Gastrocnemius medialis (tissue), 4 donors: Measurements from ENCODE around the gene DCAF6. TPM values are rescaled to one million over a fixed set of nuclear protein-coding genes. Genes with fewer than 3 reads are reported as not detected.
"Not testable (repeated sequence)": the region's sequence is repeated elsewhere in the genome, so short reads cannot be mapped to it uniquely, and the experiment has no call there.

ENCODE experiments used
- ATAC-seq, 2 donors: fragments of 150-250 bp; one replicate each; pipeline ENCODE4 v1.9.1; 2016
- DNase-seq, 2 donors: peaks; one replicate each; pipeline ENCODE4 v3.0.0-alpha.2; 2019
- H3K27ac ChIP-seq, 4 donors: fragments of 200-600 bp; sonication (generic); 1 replicate in 1 of 4; 2 replicates in 3 of 4; pipeline ENCODE4 v1.5.1; 2016 to 2018; ENCODE audit warnings: mild to moderate bottlenecking in 2 of 4, moderate library complexity in 1 of 4
- H3K27me3 ChIP-seq, 3 donors: fragments of 200-600 bp; sonication (generic) in 2 of 3; 1 replicate in 1 of 3; 2 replicates in 2 of 3; pipeline versions ENCODE4 v1.5.1 to v1.6.0; 2016 to 2019; ENCODE audit warnings: mild to moderate bottlenecking in 1 of 3, moderate library complexity in 1 of 3
- H3K36me3 ChIP-seq, 2 donors: fragments of 200-600 bp; sonication (generic) in 1 of 2; one replicate each; pipeline ENCODE4 v1.5.1; 2017 to 2018
- H3K4me1 ChIP-seq, 2 donors: fragments of 200-600 bp; sonication (generic) in 1 of 2; one replicate each; pipeline ENCODE4 v1.5.1; 2016 to 2017; ENCODE audit warnings: mild to moderate bottlenecking in 2 of 2
- H3K4me3 ChIP-seq, 4 donors: fragments of 200-600 bp; sonication (generic) in 3 of 4; 1 replicate in 1 of 4; 2 replicates in 3 of 4; pipeline ENCODE4 v1.5.1; 2016 to 2019; ENCODE audit warnings: mild to moderate bottlenecking in 2 of 4
- H3K9me3 ChIP-seq, 3 donors: fragments of 200-600 bp; sonication (generic) in 2 of 3; 1 replicate in 1 of 3; 2 replicates in 2 of 3; pipeline ENCODE4 v1.5.1; 2016 to 2019
- POLR2A ChIP-seq, 2 donors: fragments of 450-650 bp; IDR thresholded peaks; one replicate each; pipeline ENCODE4 v1.6.1; 2017; ENCODE audit warnings: antibody characterized with exemption in 2 of 2, mild to moderate bottlenecking in 2 of 2, moderate library complexity in 2 of 2
- in situ Hi-C, 4 donors: fragments of 200-750 bp; cut with MboI; loops; one replicate each; pipeline versions ENCODE4 v1.15.0 to v1.8.0; 2017; ENCODE audit warnings: low sequenced_read_pairs in 4 of 4
- intact Hi-C: fragments of 100-400 bp; cut with DNase I; formaldehyde crosslinking; loops from one replicate; pipeline ENCODE4 v1.15.1; 2023; ENCODE audit warnings: low total_unique reads
- total RNA-seq, 4 donors: library from RNA; depleted of rRNA; stranded (reverse); fragments of >200 nt; gene quantifications; one replicate each; pipeline versions ENCODE4 v1.1.0 to v1.2.3, GENCODE V29; 2016
- TF ChIP-seq, protein P1 (sequence below), 5 experiments: fragments of 450-650 bp in 3 of 5; fragments of 200-600 bp in 2 of 5; sonication (generic) in 2 of 5; IDR thresholded peaks in 4 of 5; conservative IDR thresholded peaks in 1 of 5; 1 replicate in 4 of 5; 2 replicates in 1 of 5; pipeline ENCODE4 v1.5.1; 2016 to 2019; ENCODE audit warnings: antibody characterized with exemption in 5 of 5, mild to moderate bottlenecking in 3 of 5, moderate library complexity in 3 of 5

DCAF6 gene
- total RNA-seq, 4 donors from 2014 or later = 365 to 466 (median 389) TPM

DNA sequence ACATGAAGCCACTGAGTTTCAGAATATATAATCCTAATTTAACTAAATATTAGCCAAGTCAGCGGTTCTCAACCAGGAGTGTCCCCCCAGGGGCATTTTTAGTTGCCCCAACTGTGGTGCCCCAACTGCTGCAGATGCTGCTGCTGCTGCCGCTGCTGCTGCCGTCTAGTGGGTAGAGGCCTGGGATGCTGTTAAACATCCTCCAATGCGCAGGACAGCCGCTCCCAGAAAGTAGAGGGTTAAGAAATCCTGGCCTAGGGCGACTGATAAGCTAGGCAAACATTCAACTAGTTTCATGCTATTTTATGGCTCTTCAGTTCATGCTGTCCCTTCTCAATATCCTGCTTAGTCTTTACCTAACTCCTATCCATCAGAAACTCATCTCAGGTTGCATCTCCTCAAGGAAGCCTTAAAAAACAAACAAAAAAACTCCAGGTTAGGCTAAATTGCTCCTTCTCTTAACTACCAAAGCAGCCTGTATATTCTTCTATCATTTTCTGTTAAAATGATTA, 9.9 kb upstream of the DCAF6 start:
- ATAC-seq = no peak

DNA sequence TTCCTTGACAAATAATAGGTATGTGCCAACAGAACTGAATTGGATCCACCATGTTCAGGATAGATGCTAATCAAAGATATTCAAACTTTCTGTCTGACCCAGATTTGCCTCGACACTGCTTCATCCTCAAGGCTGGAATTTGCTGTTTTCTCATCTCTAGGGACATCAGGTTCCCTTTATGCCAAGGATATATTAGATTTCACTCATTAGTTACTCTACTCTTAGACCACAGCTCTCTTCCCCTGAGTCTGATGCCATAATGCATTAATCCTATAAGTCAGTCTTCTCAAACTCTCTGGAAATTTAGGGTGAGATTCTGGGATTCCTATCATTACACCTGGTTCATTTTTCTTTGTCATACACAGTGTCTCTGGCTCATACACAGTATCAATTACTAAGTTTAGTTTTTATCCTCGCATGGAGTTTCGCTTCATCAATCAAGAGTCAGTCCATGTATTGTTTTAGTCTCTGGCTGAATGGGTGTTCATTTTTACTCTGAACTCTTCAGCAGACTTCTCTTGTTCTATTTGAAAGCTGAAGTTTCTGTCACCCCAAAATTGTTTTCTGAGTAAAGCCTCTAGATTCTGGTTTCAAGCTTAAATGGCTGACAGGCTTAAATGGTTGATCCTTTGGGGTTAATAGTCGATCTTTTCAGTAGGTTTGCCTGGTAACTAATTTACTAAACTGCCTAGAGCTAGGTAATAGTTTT, 9.3 kb upstream of the DCAF6 start:
- in situ Hi-C loops = loop anchor here in 2 of 4 donors (25.0 kb wide), 3 partner anchors 215 to 1560 kb away; partner anchors contain the start of genes ATP1B1 (in 1 of the 2), MPZL1 (in 1 of the 2) and SLC19A2 (in 1 of the 2)
- DNase-seq = no peak
- no peaks in the 10 kb centered on the region for H3K9me3 ChIP-seq
- no peak overlapping the region for H3K4me3 ChIP-seq
- no peaks in the 10 kb centered on the region for H3K36me3 ChIP-seq
- peak overlapping the region; percentile 49 to 79 (median 62) for H3K27ac ChIP-seq
- peak; percentile 14 to 70 for ATAC-seq
- TF ChIP-seq, protein P1, sequence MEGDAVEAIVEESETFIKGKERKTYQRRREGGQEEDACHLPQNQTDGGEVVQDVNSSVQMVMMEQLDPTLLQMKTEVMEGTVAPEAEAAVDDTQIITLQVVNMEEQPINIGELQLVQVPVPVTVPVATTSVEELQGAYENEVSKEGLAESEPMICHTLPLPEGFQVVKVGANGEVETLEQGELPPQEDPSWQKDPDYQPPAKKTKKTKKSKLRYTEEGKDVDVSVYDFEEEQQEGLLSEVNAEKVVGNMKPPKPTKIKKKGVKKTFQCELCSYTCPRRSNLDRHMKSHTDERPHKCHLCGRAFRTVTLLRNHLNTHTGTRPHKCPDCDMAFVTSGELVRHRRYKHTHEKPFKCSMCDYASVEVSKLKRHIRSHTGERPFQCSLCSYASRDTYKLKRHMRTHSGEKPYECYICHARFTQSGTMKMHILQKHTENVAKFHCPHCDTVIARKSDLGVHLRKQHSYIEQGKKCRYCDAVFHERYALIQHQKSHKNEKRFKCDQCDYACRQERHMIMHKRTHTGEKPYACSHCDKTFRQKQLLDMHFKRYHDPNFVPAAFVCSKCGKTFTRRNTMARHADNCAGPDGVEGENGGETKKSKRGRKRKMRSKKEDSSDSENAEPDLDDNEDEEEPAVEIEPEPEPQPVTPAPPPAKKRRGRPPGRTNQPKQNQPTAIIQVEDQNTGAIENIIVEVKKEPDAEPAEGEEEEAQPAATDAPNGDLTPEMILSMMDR (IDR thresholded peaks at IDR 0.05 in 4 of 5, conservative IDR thresholded peaks at IDR 0.05 in 1 of 5) = no peak
- TF ChIP-seq POLR2A (IDR thresholded peaks at IDR 0.05) = no peak
- no peaks in the 10 kb centered on the region for H3K27me3 ChIP-seq
- intact Hi-C loops = no loop called here
- H3K4me1 ChIP-seq = peaks cover 50 to 76% of the 10 kb centered on the region in 2 donors

More for the DNA sequence above, 9.9 kb upstream of the DCAF6 start:
- TF ChIP-seq POLR2A (IDR thresholded peaks at IDR 0.05) = no peak
- TF ChIP-seq, protein P1 (IDR thresholded peaks at IDR 0.05 in 4 of 5, conservative IDR thresholded peaks at IDR 0.05 in 1 of 5) = no peak
- DNase-seq = no peak
- H3K9me3 ChIP-seq = no peaks in the 10 kb centered on the region
- no peak overlapping the region for H3K4me3 ChIP-seq
- H3K27ac ChIP-seq = peak overlapping the region; percentile 49 to 79 (median 62)
- intact Hi-C loops (no loop called here), in situ Hi-C loops (loop anchor here in 2 of 4 donors (25.0 kb wide), 3 partner anchors 214 to 1561 kb away; partner anchors contain the start of genes ATP1B1 (in 1 of the 2), MPZL1 (in 1 of the 2) and SLC19A2 (in 1 of the 2))
- peaks cover 50 to 78% of the 10 kb centered on the region in 2 donors for H3K4me1 ChIP-seq
- H3K27me3 ChIP-seq = no peaks in the 10 kb centered on the region
- no peaks in the 10 kb centered on the region for H3K36me3 ChIP-seq

DNA sequence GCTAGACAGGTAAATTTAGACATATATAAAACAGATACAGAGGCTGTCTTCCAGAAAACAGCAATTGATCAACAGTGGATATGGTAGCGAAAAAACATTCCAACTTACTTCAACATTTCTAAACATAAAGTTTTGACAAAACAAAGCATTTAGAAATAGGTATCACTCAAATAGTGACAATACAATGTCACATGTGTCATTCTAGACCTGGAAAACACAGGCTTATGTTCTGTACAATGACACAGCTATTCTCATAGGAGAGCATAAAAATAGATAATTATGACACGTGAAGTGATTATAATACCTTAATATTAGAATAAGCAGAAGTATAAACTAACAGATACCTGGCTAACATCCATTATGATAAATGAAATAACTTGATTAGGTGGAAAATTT, 8.0 kb upstream of the DCAF6 start:
- Histone ChIP-seq H3K27me3 (no peaks in the 10 kb centered on the region), H3K4me3 (no peak overlapping the region), H3K9me3 (no peaks in the 10 kb centered on the region), H3K36me3 (no peaks in the 10 kb centered on the region), H3K4me1 (peaks cover 56 to 74% of the 10 kb centered on the region in 2 donors), H3K27ac (peak overlapping the region; percentile 49 to 79 (median 62))
- in situ Hi-C loops = loop anchor here in 2 of 4 donors (25.0 kb wide), 3 partner anchors 216 to 1559 kb away; partner anchors contain the start of genes ATP1B1 (in 1 of the 2), MPZL1 (in 1 of the 2) and SLC19A2 (in 1 of the 2)
- intact Hi-C loops = no loop called here
- no peak for TF ChIP-seq POLR2A (IDR thresholded peaks at IDR 0.05)
- TF ChIP-seq, protein P1 (IDR thresholded peaks at IDR 0.05 in 4 of 5, conservative IDR thresholded peaks at IDR 0.05 in 1 of 5) = no peak
- DNase-seq (no peak), ATAC-seq (peak; percentile 65 to 73)

DNA sequence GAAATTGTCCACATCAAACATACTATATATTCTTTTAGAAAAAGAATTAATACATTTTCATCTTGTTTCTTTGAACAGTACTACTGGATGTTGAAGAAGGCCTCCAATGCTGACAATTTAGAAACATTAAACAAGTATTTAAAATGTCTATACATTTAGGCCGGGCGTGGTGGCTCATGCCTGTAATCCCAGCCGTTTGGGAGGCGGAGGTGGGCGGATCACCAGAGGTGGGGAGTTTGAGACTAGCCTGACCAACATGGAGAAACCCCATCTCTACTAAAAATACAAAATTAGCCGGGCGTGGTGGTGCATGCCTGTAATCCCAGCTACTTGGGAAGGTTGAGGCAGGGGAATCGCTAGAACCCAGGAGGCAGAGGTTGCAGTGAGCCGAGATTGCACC, 7.6 kb upstream of the DCAF6 start:
- DNase-seq, intact Hi-C loops, H3K9me3 ChIP-seq, ATAC-seq, H3K27me3 ChIP-seq, H3K4me3 ChIP-seq, H3K36me3 ChIP-seq: not testable (repeated sequence)
- H3K4me1 ChIP-seq = peaks cover 55 to 74% of the 10 kb centered on the region in 2 donors
- in situ Hi-C loops = loop anchor here in 2 of 4 donors (25.0 kb wide), 3 partner anchors 217 to 1558 kb away; partner anchors contain the start of genes ATP1B1 (in 1 of the 2), MPZL1 (in 1 of the 2) and SLC19A2 (in 1 of the 2)
- peak overlapping the region; percentile 49 to 79 (median 62) for H3K27ac ChIP-seq

DNA sequence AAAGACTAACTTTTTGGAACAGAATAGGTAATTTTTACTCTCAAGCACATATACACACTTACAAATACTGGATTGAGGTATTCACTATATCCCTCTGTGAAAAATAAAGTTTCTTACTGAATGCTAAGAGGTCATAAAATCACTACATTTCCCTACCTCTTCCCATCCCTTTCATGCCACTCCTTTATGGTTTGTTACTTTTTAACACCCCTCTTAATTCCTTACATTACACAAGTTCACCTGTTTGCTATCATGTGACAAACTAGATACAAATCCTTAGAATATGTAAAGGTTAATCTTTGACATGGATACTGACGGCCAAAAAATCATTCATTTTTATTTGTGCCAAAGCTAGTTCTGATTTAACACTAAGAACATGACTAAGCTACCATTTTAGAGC, 6.8 kb upstream of the DCAF6 start:
- H3K4me1 ChIP-seq = peaks cover 59 to 77% of the 10 kb centered on the region in 2 donors
- no peak for DNase-seq
- intact Hi-C loops = loop anchor here (10.0 kb wide), 3 partner anchors 375 to 825 kb away; partner anchors contain the start of gene CREG1

More for the DNA sequence above, 6.8 kb upstream of the DCAF6 start:
- no peak for ATAC-seq
- Histone ChIP-seq H3K27ac (peak overlapping the region; percentile 49 to 79 (median 62)), H3K27me3 (no peaks in the 10 kb centered on the region), H3K4me3 (no peak overlapping the region), H3K9me3 (no peaks in the 10 kb centered on the region), H3K36me3 (no peaks in the 10 kb centered on the region)
- in situ Hi-C loops = loop anchor here in 2 of 4 donors (25.0 kb wide), 3 partner anchors 217 to 1558 kb away; partner anchors contain the start of genes ATP1B1 (in 1 of the 2), MPZL1 (in 1 of the 2) and SLC19A2 (in 1 of the 2)
- TF ChIP-seq, protein P1 (IDR thresholded peaks at IDR 0.05 in 4 of 5, conservative IDR thresholded peaks at IDR 0.05 in 1 of 5) = no peak
- TF ChIP-seq POLR2A (IDR thresholded peaks at IDR 0.05) = no peak
